Mesothelial cell of epicardium (in vitro differentiated cells): ENCODE results near the gene TMTC1. TPM values are rescaled to one million over a fixed set of nuclear protein-coding genes. Genes with fewer than 3 reads are reported as not detected.

Source experiments
- DNase-seq, 2 experiments: peaks; one replicate each; pipeline ENCODE4 v3.0.0; 2021; ENCODE audit warnings: low spot score in 2 of 2; ENCODE audit not compliant: unreplicated experiment in 2 of 2
- H3K27ac Mint-ChIP-seq: 2 replicates; pipeline ENCODE4 v1.8.0; 2021; ENCODE audit warnings: mixed read lengths
- H3K27me3 Mint-ChIP-seq: 2 replicates; pipeline ENCODE4 v1.8.0; 2021; ENCODE audit warnings: low read depth, mixed read lengths
- H3K36me3 Mint-ChIP-seq: 2 replicates; pipeline ENCODE4 v1.8.0; 2021; ENCODE audit warnings: mixed read lengths
- H3K4me1 Mint-ChIP-seq: 2 replicates; pipeline ENCODE4 v1.8.0; 2021; ENCODE audit warnings: mixed read lengths
- H3K4me3 Mint-ChIP-seq: 2 replicates; pipeline ENCODE4 v1.8.0; 2021; ENCODE audit warnings: mild to moderate bottlenecking, moderate library complexity, mixed read lengths
- H3K9me3 Mint-ChIP-seq: 2 replicates; pipeline ENCODE4 v1.8.0; 2021; ENCODE audit warnings: mixed read lengths
- total RNA-seq: library from RNA; stranded (reverse); gene quantifications from 3 replicates; pipeline ENCODE4 v1.2.1, GENCODE V29; 2021
- TF ChIP-seq, protein P1 (sequence below): fragments of 200-600 bp; sonication (generic); IDR thresholded peaks from one replicate; pipeline ENCODE4 v1.5.0; 2021; ENCODE audit warnings: antibody characterized with exemption; ENCODE audit not compliant: unreplicated experiment

TMTC1 gene
- total RNA-seq, 1 donor from 2014 or later: 1.0 TPM

DNA sequence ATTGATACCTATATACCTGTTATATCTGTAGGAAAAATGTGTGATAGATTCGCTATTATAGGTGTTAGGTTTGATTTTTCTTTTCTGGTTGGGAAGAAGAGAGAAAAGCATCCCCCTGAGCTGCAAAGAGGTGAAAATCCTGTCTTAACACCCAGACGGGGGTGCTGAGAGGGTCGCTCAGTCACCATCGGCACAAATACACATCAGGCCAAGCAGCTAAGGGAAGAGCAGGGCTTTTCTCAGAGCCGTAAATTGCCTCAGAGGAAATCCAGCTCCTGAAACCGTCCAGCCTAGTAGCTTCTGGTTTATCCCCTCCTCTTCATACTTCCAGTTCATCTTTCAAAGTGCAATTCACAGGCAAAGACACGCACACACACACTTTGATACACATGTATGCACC is 175.2 kb downstream of the TMTC1 start:
- H3K9me3 Mint-ChIP-seq: no peaks in the 10 kb centered on the region
- DNase-seq: no peak
- H3K27me3 Mint-ChIP-seq: peaks cover 49% of the 10 kb centered on the region
- no peak overlapping the region for H3K27ac Mint-ChIP-seq
- no peaks in the 10 kb centered on the region for H3K36me3 Mint-ChIP-seq
- peaks cover 8% of the 10 kb centered on the region for H3K4me1 Mint-ChIP-seq
- TF ChIP-seq, protein P1, sequence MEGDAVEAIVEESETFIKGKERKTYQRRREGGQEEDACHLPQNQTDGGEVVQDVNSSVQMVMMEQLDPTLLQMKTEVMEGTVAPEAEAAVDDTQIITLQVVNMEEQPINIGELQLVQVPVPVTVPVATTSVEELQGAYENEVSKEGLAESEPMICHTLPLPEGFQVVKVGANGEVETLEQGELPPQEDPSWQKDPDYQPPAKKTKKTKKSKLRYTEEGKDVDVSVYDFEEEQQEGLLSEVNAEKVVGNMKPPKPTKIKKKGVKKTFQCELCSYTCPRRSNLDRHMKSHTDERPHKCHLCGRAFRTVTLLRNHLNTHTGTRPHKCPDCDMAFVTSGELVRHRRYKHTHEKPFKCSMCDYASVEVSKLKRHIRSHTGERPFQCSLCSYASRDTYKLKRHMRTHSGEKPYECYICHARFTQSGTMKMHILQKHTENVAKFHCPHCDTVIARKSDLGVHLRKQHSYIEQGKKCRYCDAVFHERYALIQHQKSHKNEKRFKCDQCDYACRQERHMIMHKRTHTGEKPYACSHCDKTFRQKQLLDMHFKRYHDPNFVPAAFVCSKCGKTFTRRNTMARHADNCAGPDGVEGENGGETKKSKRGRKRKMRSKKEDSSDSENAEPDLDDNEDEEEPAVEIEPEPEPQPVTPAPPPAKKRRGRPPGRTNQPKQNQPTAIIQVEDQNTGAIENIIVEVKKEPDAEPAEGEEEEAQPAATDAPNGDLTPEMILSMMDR: no peak
- no peak overlapping the region for H3K4me3 Mint-ChIP-seq

DNA sequence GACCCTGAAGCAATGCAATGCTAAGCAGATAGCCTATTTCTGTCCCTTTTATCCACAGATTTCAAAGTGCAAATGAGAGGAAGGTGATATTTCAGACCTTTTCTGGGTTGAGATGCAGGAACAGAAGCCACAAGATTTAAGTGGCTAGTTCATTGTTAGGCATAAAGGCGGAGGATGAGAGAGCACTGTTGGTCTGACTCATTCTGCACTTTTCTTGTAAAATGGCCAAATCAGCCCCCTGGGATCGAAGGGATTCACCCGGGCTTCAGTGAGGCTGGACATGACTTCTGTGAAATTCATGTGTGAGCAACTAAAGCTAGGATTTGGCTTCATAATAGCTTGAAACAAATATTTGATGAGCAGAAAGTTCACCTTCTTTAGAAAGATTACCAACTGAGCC is 184.4 kb downstream of the TMTC1 start:
- TF ChIP-seq, protein P1: no peak
- DNase-seq: no peak
- Mint-ChIP-seq H3K27me3 (peaks cover 36% of the 10 kb centered on the region), H3K4me3 (no peak overlapping the region), H3K36me3 (no peaks in the 10 kb centered on the region), H3K27ac (no peak overlapping the region), H3K4me1 (peaks cover 2% of the 10 kb centered on the region), H3K9me3 (no peaks in the 10 kb centered on the region)

DNA sequence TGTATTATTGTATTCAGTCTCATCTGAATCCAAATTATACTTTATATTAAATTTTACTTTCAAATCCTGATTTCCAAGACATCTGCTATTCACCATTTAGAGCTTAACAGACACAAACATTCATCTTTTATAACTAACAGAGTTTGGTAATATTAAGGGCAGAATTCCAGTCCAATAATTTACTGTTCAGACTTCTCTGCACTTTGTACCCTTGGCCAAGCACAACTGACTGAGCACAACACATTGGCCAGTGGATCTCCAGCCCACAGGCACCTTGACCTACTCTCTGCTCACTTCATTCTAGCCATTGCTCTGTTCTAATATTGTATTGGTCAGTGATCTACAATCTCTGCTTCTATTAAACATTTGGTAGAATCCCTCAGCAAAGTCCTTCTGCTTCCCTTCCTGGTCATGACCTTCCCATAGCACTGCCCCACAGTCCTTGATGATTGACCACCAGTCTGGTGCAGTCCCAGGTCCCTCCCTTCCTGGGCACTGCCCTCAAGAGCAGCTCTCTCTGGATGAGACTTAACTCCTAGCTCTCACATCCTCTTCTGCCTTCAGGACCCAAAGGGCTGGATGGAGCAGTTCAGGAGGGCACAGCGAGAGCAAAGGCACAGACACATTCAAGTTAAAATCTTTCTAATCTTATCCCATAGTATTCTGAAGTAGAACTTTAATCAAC is 188.5 kb downstream of the TMTC1 start:
- no peaks in the 10 kb centered on the region for H3K9me3 Mint-ChIP-seq

DNA sequence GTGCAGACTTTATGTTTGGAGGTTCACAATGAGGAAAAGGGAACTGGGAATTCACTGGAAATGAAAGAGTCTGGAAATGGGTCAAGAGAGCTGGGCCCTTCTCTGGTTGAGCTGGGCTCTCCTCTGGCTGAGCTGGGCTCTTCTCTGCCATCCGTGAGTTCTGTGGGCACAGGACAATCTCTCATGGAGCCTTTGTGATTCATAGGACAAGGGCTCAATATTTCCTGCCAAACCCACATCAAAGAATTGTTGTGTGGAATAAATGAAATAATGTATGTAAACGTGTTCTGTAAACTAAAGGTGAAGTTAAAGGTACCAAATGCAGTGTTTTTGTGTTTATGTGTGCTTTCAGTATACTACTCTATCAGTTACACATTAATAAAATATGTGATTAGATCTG is 190.7 kb downstream of the TMTC1 start:
- no peak overlapping the region for H3K27ac Mint-ChIP-seq
- no peak overlapping the region for H3K4me3 Mint-ChIP-seq
- no peaks in the 10 kb centered on the region for H3K9me3 Mint-ChIP-seq
- DNase-seq: no peak
- no peaks in the 10 kb centered on the region for H3K36me3 Mint-ChIP-seq
- TF ChIP-seq, protein P1: no peak
- peaks cover 2% of the 10 kb centered on the region for H3K4me1 Mint-ChIP-seq
- peaks cover 5% of the 10 kb centered on the region for H3K27me3 Mint-ChIP-seq

More for the DNA sequence above, 188.5 kb downstream of the TMTC1 start:
- TF ChIP-seq, protein P1: no peak
- no peaks in the 10 kb centered on the region for H3K36me3 Mint-ChIP-seq
- H3K4me1 Mint-ChIP-seq: peaks cover 2% of the 10 kb centered on the region
- DNase-seq: no peak
- H3K4me3 Mint-ChIP-seq: no peak overlapping the region
- no peak overlapping the region for H3K27ac Mint-ChIP-seq
- H3K27me3 Mint-ChIP-seq: peaks cover 20% of the 10 kb centered on the region

DNA sequence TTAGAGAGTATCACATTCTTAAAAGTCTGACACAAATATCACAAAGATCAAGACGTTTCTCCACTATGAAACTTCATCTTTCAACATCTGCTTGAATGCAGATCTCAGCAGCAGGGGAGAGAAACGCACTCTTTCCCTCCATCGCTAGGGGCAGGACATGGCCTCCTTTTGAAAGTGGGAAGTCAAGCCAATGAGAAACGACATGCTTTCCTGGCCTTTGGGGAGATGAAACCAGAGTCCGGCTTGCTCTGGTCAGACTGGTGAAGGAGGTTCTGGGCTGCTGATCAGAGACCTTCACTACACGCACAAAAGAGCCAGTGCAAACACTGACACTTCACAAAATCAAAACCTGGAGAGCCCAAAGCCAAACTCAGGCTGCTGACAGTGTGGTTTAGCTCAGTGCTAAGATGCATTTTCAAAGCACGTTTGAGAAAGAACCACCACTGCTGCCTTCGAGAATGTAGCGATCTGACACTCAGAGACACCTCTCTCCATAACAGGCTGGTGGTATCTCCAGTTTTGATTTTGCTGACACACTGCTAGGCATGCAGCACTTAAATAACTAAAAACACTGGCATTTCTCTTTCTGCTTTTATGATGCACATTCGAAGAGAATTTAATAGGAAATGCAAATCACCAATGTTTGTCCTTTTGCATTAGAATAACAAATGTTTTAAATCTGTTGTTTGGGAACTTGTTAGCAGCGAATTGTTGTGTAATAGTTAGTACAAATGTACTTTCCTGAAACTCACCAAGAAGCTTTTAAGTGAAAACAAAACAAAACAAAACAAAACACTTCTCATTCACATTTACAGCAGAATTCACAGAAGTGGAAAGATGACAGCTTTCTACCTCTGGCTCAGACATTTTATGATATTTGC is 192.4 kb downstream of the TMTC1 start:
- Mint-ChIP-seq H3K4me1 (peaks cover 2% of the 10 kb centered on the region), H3K27ac (no peak overlapping the region), H3K4me3 (no peak overlapping the region), H3K36me3 (no peaks in the 10 kb centered on the region), H3K27me3 (peaks cover 2% of the 10 kb centered on the region), H3K9me3 (no peaks in the 10 kb centered on the region)
- TF ChIP-seq, protein P1: no peak
- no peak for DNase-seq
